GM19395 (cell line): ENCODE data around the gene ROS1.

Source experiments
- ATAC-seq: cut with Tn5 transposase; IDR thresholded peaks from one replicate; pipeline ENCODE4 v1.9.1; 2021; ENCODE audit warnings: mild to moderate bottlenecking, moderate library complexity; ENCODE audit not compliant: unreplicated experiment

The ROS1 gene

DNA sequence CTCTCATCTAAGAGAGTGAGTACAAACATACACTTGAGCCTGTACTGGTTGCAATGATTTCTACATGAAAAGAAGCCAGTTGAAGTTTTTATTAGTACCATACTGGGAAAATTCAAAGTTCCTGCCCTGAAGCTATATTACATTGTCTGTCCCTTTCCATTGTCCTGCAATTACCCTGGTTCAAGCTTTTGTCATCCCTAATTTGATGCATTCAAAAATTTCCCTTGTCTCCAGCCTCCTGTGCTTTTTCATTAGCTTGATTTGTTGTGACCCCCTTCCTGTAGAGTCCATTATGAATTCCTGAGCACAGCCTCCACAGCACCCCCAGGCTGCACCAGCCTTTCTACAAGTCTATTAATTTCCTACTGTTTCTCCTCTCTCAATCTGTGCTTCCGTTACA is 114.0 kb downstream of the ROS1 start:
- ATAC-seq: no peak

DNA sequence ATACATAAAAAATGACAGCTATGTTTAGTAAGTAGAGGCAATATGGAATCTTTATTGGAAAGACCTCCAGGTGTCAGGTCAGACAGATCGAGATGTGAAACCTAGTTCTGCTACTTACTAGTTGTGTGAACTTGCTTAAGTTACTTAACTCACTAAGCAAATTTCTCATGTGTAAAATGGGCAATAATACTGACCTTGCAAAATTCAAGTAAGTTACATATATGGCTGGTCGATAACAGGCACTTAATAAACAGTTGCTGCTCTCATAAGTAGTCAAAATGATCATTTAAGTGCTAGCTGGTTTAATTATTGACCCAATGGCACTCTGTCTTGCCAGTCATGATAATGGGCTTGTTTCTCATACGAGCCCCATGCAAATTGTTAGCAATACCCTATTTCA is 114.4 kb downstream of the ROS1 start:
- no peak for ATAC-seq

DNA sequence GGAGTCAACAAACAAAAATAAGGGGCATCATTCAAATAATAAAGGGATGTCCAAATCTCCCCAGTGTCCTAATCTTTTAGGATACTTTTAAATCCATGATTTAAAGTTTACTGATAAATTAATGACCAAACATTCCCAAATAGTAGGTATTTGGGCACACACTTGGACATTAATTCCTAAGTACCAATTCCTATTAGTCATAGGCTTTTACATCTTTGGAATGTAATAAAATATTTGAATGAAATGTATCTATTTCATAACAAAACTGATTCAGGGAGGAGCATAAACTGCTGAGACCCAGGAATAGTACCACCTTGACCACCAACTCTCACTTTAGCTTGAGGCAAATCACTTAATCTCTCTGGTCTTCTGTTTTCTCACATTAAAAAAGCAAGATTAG is 116.1 kb downstream of the ROS1 start:
- ATAC-seq: no peak

DNA sequence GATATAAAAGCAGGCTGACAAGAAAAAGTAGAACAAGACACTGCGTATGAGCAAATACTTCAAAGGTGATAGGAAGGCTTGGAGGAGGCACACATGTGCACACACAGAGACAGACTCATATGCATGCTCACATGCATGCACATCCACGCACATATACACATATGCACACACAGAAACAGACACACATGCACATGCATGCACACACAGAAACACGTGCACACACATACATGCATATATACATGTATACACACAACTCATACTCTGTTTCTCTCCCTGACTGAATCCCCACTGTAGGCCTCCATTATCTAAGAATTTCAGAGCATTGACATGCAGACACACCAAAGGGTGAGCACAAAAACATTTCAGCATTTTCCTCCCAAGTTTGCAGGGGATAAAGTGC is 116.7 kb downstream of the ROS1 start:
- no peak for ATAC-seq

DNA sequence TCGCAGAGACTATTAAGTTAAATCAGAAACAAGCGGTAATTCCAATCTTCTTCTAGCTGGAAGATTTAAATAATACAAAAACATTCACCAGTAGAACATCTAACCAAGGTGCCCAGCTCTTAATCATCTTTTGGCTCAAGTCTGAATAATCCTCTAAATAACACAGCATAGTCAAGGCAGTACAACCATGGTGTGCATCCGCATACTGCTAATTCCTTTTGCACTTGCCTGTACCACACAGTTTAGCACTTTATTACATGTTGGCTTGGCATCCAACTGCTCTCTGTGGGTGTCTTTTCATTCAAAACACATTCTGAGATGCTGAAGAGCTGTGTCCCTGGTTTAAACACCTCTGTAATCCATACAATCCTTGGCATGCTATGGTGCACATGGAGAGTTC is 118.1 kb downstream of the ROS1 start:
- ATAC-seq: no peak

DNA sequence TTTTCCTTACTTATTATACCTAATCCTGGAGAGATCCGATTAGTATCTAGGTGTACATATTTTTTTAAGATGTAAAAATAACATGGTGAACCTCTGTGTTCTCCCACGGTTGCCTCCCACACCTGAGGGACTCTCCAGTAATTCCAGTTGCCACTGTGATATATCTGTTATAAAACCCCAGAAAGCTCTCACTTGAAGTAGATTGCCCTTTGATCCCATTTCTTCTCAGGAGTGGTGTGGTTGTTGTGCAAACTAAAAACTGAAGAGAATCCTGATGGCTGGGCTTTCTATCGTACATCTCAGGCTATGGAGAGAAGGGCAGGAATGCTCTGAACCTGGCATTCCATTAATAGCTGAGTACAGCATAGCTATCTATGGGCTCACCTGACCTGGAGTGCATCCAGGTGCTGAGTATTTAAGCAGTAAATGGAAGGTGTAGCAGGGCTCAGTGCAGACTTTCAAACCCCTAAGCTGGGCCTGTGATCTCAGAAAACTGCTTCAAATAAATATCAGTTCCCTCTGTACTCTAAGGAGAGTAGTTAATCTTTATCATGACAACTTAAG is 119.4 kb downstream of the ROS1 start:
- ATAC-seq: no peak

DNA sequence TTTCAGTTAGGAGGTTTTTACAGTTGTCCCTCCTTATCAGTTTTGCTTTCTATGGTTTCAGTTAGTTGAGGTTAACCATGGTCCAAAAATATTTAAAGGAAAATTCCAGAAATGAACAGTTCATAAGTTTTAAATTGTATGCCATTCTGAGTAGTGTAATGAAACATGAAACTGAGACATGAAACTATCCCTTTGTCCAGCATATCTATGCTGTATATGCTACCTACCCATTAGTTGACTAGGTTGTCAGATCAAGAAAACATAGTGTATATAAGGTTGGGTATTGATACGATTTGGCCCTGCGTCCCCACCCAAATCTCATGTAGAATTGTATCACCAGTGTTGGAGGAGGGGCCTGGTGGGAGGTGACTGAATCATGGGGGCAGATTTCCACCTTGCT is 121.3 kb downstream of the ROS1 start:
- no peak for ATAC-seq

DNA sequence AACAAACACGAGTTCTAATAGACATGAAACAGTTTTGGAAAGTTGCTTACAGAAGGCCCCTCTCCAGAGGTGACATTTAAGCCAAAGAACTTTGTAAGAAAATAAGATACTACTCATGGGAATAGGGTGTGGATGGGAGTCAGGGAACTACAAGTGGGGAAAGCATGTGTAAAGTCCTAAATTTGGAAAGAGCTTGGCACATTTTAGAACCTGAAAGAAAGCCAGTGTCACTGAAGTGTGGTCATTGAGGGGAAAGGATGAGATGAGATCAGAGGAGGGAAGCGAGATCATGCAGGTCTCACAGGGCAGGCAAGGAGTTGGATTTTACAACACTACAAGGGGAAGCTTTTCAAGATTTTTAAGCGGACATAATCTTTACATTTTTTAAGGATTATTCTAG is 122.4 kb downstream of the ROS1 start:
- ATAC-seq: no peak

DNA sequence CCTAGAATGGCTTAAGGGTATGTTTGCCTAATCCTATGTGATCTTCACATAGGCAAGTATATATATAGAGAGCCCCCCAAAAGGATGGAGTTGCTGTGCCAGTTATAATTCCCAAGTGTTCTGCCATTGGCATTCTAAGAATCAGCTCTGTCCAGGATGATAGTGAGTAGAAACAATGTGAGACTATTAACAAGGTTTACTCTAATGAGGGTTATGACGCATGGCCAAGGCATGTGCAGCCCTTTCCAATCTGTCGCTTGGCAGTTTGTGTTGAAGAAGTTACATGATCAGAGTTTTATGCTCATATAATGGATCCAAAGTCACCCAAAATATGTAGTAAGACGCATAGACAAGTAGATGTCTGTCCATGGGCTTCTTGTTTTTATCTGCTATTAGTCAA is 126.8 kb downstream of the ROS1 start:
- no peak for ATAC-seq

DNA sequence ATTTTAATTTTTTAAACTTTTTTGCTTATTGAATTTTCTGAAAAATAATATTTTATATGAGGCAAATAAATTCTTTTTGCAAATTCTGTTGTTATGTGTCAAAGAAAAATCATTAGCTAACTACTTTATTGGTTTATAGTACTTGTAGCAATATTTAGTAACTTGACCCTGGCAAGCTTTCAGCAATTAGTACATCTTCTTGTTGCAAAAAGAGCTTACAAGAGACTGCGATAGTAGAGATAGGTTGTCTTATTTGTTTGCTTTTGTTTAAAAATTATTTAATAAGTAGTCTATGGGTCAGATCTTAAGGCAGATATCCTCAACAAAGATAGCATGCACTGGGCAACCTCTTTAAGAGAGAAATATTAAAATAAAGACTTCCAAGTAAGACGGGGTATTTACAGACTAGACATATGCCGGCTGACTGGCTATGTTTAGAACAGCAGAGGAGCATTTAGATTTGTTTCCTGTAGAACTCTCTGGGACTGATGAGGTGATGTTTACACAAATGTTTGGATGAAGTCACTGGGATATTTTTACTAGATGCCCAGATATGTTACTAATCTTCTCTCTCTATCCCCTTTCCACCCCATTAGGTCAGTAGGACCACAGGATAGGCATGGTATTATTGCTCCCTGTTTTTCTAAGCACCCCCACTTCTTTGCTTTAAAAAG is 135.4 kb downstream of the ROS1 start:
- ATAC-seq: no peak

DNA sequence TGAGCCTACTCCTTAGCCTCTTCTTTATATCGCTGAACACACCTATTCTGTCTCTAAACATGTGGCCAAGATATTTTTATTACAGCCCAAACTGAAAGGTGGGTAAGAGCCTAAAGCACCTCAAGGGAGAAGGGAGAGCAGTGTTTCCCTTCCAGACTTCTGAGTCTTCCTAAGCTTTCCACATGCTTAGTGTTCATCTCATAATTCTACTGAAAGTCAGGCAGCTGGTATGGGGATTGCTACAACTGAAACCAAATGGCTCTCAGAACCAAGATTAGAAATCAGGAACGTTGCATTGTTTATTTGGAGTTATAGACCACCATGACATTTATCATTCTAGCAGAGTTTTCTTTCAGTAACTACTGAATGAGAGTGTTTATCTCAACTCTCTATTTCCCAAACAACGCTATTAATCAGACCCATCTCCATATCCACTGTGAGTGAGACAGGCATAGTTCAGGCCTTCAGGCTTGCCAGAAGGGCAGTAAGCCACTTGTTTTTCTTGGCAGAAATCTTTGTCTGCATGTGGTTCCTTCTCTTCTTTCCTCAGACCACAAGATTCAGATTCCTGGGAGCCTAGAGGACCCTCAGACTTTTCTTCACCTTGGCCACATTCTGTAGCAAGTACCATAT is 137.5 kb downstream of the ROS1 start:
- ATAC-seq: no peak

DNA sequence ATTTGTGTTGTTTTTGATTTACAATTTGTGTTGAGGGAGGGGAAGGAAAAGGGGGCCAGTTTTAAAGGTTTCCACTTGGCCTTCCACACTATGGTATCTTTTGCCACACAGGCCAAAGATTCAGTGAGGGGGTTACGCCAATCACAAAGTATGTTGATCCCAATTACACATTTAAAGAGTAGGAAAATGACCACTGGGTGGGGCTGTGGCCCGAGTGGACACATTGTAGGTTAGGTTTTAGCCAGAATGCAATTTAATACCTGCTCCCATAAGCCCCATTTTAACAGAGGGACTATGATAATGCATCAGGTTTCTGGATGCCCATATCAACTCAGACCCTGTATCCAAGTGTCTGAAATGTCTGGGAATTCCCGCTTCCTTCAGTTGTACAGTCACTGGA is 144.8 kb downstream of the ROS1 start:
- no peak for ATAC-seq

DNA sequence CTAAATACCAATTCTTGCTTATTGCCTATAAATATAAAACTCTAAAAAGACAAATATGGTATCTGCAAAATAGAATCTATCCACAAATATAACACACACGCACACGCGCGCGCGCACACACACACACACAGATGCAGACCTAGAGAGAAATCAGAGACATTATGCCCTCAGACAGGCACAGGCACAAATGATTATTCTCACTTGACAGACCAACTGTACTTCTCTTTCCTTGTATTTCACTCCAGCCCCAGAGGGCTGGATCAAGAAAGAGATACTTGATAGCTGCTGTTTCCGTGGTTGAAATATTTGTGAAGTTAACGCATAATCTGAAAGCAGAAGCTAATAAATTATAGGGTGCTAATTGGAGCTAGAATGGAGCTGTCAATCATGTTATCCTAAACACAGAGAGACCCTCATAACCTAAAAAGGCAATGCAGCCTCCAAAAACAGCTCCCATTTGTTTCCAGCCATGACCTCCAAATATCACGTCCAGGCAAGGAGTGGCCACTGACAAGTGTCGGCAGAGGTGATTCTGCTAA is 148.9 kb downstream of the ROS1 start:
- ATAC-seq: no peak

DNA sequence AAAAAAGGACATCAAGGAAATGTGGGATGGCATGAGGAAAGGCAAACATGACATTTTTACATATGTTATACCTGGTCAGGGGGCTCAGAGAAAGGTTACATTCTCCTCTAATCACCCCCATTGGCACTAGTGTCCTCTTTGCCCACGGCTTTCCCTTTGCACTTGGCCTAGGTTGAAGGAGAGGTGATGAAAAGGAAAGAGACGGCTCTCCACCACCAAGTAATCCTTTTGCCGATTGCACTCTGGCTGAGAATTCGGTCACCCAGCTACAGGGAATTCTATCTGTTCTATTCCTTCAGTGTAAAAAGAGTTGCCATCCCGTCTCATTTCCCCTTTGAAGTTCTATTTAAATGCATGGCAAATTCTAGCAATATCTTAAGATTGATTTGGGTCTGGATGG is 150.0 kb downstream of the ROS1 start:
- ATAC-seq: no peak

DNA sequence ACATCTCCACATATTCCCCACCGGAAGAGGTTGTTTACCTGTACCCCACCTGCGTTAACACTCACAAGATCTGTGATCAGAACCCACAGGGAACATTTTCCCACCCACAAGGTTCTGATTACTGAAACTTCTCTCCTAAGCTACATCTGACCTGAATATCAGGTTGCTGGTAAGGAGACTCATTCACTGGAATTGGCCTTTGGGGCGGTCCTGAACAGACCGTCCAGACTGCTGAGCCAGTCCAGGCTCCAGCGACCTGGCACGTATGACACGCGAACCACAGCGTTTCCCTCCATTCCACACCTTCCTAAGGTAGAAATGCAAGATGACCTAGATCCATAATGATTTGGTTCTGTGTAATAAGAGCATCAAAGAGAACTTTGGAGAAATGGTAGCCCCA is 150.5 kb downstream of the ROS1 start:
- no peak for ATAC-seq

DNA sequence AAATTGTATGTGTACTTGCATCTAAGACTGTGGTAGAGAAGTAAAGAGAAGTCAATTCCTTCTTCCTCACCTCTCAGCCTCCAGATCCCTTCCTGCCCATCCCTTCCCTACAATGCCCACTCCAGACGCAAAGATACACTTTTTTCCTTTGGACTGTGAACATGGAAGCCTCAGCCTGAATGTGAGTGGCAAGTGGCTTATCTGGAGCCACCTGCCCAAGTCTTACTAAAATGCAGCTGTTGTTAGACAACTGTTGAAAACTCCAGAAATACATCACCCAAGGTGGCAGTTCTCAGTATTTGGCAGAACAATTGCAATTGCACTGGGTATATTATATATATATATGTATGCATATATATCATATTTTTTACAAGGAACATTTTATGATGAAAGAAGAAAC is 152.9 kb downstream of the ROS1 start:
- ATAC-seq: no peak

DNA sequence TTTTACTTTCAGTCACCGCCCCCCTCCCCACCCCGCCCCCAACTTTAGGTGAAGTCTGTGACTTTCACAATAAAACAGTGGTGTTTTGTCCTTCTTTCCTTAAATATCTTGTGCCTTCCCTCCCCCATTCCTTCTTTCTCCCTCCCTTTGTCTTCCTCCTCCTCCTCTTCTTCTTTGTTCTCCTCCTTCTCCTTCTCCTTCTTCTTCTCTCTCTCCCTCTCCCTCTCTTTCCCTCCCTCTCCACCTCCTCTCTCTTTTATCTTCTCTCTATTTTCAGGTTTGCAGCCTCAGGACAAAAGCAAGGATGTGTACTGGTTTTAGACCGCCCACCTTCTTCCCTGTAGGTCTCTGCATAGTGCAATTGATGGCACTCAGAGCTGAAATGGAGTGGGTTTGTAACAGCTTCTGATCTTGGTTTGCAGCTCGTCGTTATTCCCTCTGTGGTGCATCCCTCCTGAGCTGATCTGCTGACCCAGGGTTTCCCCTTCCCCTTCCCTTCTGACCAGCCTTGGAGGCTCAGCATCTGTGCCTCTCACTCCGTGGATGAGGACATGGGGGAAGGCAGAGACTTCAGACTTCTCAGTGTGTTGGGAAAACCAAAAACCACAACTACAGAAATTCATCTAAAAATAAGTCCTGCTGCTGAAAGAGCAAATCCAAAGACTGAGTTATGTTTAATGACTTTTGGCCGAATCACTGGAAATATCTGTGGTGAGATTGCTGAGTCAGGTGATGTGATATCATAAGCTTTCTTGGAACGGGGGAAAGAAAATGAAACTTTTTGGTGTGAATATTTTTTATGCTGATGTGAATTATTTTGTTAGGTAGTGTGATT is 153.5 kb downstream of the ROS1 start:
- no peak for ATAC-seq

DNA sequence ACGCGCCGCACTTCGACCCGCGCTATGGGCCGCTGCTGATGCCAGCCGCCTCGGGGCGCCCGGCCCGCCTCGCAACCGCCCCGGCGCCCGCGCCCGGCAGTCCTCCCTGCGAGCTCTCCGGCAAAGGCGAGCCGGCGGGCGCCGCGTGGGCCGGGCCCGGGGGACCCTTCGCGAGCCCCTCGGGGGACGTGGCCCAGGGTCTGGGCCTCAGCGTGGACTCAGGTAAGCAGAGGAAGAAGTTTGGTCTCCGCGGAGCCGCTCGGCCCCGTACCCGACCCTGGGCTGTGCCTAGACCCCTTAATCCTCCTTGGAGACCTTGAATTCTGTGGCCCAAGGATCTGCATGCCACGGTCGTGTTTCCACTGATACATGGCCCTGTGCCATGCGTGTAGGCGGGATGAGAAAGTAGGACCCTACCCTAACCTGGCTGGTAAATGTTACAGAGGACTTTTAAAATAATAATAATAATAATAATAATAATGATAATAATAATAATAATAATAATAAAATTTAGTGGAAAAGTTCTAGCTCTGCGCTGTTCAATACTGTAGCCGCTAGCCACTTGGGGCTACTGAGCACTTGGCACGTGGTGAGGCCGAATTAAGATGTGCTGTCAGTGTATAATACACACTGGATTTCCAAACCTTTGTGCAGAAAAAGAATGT is 154.8 kb downstream of the ROS1 start:
- no peak for ATAC-seq

DNA sequence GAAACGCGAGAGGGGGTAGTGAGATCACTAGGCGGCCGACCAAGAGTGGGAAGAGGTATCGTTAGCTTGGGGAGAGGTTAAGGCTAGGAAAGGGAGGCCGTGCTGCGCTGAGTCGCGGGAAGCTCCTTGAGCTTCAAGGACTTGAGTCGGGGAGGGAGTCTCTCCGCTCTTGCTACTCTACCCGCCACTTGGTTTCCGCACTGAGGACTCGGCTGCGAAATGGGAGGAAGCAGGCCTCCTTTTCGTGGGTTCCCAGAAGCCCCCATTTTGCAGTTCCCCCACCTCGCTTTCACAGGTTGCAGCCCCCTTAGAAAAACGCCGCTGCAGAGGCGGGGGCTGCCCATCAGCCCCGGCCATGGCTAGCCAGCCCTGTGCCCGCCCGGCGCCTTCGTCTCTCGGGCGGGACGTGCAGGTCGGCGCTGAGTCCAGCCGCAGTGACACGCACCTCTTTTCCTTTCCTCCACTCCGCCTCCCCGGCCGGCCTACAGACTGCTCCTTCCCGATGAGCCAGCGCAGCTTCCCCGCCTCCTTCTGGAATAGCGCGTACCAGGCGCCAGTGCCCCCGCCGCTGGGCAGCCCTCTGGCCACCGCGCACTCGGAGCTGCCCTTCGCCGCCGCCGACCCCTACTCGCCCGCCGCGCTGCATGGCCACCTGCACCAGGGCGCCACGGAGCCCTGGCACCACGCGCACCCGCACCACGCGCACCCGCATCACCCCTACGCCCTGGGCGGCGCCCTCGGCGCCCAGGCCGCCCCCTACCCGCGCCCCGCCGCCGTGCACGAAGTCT is 155.5 kb downstream of the ROS1 start:
- no peak for ATAC-seq

DNA sequence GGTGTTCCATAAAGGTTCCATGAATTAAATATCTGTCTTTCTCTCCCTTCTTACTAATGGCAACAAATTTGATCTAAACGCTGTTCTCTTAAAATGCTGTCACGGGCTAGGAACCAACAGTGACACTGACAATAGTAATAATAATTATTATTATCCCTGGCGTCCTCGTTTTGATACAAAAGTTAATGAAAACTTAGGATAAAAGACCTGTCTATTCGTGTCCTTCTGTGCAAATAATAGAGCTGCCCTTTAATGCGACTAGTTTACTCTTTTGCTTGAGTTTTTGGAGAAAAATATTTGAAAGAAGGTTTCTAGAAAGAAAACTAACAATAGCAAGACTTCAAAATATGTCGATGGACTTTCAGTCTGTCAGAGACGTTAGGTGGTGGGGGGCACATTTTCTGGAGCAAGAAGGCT is 156.1 kb downstream of the ROS1 start:
- ATAC-seq: no peak
